ENCODE measurements around the gene CLEC3B. TPM values are rescaled to one million over a fixed set of nuclear protein-coding genes. Genes with fewer than 3 reads are reported as not detected.

The CLEC3B gene
- total RNA-seq, 2 donors from 2014 or later: 138 to 180 TPM

GRCh38 chr3:45023675-45024074 is 2.4 kb upstream of the CLEC3B start:
- Histone ChIP-seq H3K27ac (no peak overlapping the region), H3K9me3 (no peaks in the 10 kb centered on the region), H3K27me3 (no peaks in the 10 kb centered on the region), H3K4me3 (no peak overlapping the region), H3K36me3 (no peaks in the 10 kb centered on the region), H3K4me1 (peaks cover 0 to 58% of the 10 kb centered on the region in 2 donors)
- DNase-seq (ENCODE audit: low spot score): no peak
- no peak for TF ChIP-seq CTCF (IDR thresholded peaks at IDR 0.05)

GRCh38 chr3:45024542-45025255 is 1.4 kb upstream of the CLEC3B start:
- Histone ChIP-seq H3K36me3 (no peaks in the 10 kb centered on the region), H3K27ac (peak overlapping the region; percentile 70 to 83), H3K4me3 (no peak overlapping the region), H3K27me3 (no peaks in the 10 kb centered on the region), H3K4me1 (peaks cover 0 to 64% of the 10 kb centered on the region in 2 donors), H3K9me3 (no peaks in the 10 kb centered on the region)
- no peak for TF ChIP-seq CTCF (IDR thresholded peaks at IDR 0.05)
- no peak for DNase-seq (ENCODE audit: low spot score)

GRCh38 chr3:45026957-45027356 is 854 bp downstream of the CLEC3B start:
- H3K36me3 ChIP-seq: peaks cover 9% of the 10 kb centered on the region
- no peaks in the 10 kb centered on the region for H3K27me3 ChIP-seq
- peak overlapping the region; percentile 70 to 83 for H3K27ac ChIP-seq
- H3K4me3 ChIP-seq: peak overlapping the region; percentile 43 to 51
- peak; percentile 96 for DNase-seq (ENCODE audit: low spot score)
- no peak for TF ChIP-seq CTCF (IDR thresholded peaks at IDR 0.05)
- no peaks in the 10 kb centered on the region for H3K9me3 ChIP-seq
- H3K4me1 ChIP-seq: peaks cover 0 to 62% of the 10 kb centered on the region in 2 donors

- TF ChIP-seq CTCF (IDR thresholded peaks at IDR 0.05): no peak
- Histone ChIP-seq H3K27ac (peak overlapping the region; percentile 70 to 83), H3K36me3 (peaks cover 13% of the 10 kb centered on the region), H3K27me3 (no peaks in the 10 kb centered on the region), H3K4me3 (peak overlapping the region; percentile 43 to 51), H3K4me1 (peaks cover 0 to 57% of the 10 kb centered on the region in 2 donors), H3K9me3 (no peaks in the 10 kb centered on the region)
- no peak for DNase-seq (ENCODE audit: low spot score)
Measured at GRCh38 chr3:45027441-45027840, 1.3 kb downstream of the CLEC3B start.

GRCh38 chr3:45029216-45029615 is 3.1 kb downstream of the CLEC3B start:
- peak overlapping the region in 1 of 2 donors; percentile 66 for H3K27ac ChIP-seq
- DNase-seq (ENCODE audit: low spot score): no peak
- H3K9me3 ChIP-seq: no peaks in the 10 kb centered on the region
- H3K4me1 ChIP-seq: peaks cover 0 to 69% of the 10 kb centered on the region in 2 donors
- TF ChIP-seq CTCF (IDR thresholded peaks at IDR 0.05): no peak
- H3K36me3 ChIP-seq: peaks cover 13% of the 10 kb centered on the region
- peak overlapping the region in 1 of 2 donors; percentile 7 for H3K4me3 ChIP-seq
- H3K27me3 ChIP-seq: no peaks in the 10 kb centered on the region

Data from right atrium auricular region (tissue), 2 donors.